Mesendoderm (in vitro differentiated cells): ENCODE results near the gene LRRC32.

ENCODE experiments used
- DNase-seq: peaks from one replicate; pipeline ENCODE4 v3.0.0; 2013
- H2AK5ac ChIP-seq: 2 replicates; pipeline ENCODE4 v1.6.1; 2013; ENCODE audit warnings: low read length, inconsistent platforms
- H2BK120ac ChIP-seq: 2 replicates; pipeline ENCODE4 v1.6.1; 2013; ENCODE audit warnings: low read depth, mild to moderate bottlenecking, low read length, moderate library complexity, mixed read lengths
- H2BK15ac ChIP-seq: replicated peaks from 2 replicates; pipeline ENCODE4 v1.6.1; 2013; ENCODE audit warnings: low read depth, mild to moderate bottlenecking, moderate library complexity
- H2BK5ac ChIP-seq: 2 replicates; pipeline ENCODE4 v1.6.1; 2013; ENCODE audit warnings: low read length, inconsistent platforms
- H3K18ac ChIP-seq: 2 replicates; pipeline ENCODE4 v1.6.1; 2013; ENCODE audit warnings: mild to moderate bottlenecking, low read length, mixed read lengths
- H3K23ac ChIP-seq: one replicate; pipeline ENCODE4 v1.6.1; 2013; ENCODE audit warnings: low read length
- H3K27ac ChIP-seq: 2 replicates; pipeline ENCODE4 v1.5.1; 2013; ENCODE audit warnings: low read depth, mild to moderate bottlenecking, inconsistent platforms, low read length, moderate library complexity
- H3K27me3 ChIP-seq: 2 replicates; pipeline ENCODE4 v1.6.1; 2013; ENCODE audit warnings: low read length, control low read depth, mild to moderate bottlenecking, inconsistent platforms; ENCODE audit not compliant: insufficient read depth, poor library complexity
- H3K36me3 ChIP-seq: 2 replicates; pipeline ENCODE4 v1.6.1; 2013; ENCODE audit warnings: low read length, inconsistent platforms; ENCODE audit not compliant: control insufficient read depth, insufficient read depth
- H3K4ac ChIP-seq: one replicate; pipeline ENCODE4 v1.6.1; 2013; ENCODE audit warnings: low read depth, mild to moderate bottlenecking, low read length, moderate library complexity
- H3K4me1 ChIP-seq: 2 replicates; pipeline ENCODE4 v1.6.1; 2013; ENCODE audit warnings: low read depth, low read length, inconsistent platforms; ENCODE audit not compliant: control insufficient read depth
- H3K4me2 ChIP-seq: 2 replicates; pipeline ENCODE4 v1.6.1; 2013; ENCODE audit warnings: low read length
- H3K4me3 ChIP-seq: 2 replicates; pipeline ENCODE4 v1.5.1; 2013; ENCODE audit warnings: mild to moderate bottlenecking, low read length
- H3K56ac ChIP-seq: one replicate; pipeline ENCODE4 v1.6.1; 2013; ENCODE audit warnings: low read length
- H3K79me1 ChIP-seq: 2 replicates; pipeline ENCODE4 v1.6.1; 2013; ENCODE audit warnings: low read length, inconsistent platforms
- H3K79me2 ChIP-seq: 2 replicates; pipeline ENCODE4 v1.6.1; 2013; ENCODE audit warnings: mild to moderate bottlenecking, low read length; ENCODE audit not compliant: control insufficient read depth, insufficient read depth
- H3K9ac ChIP-seq: 2 replicates; pipeline ENCODE4 v1.6.1; 2013; ENCODE audit warnings: low read length, inconsistent platforms
- H4K5ac ChIP-seq: one replicate; pipeline ENCODE4 v1.6.1; 2013; ENCODE audit warnings: low read length
- H4K8ac ChIP-seq: one replicate; pipeline ENCODE4 v1.6.1; 2013; ENCODE audit warnings: low read depth, mild to moderate bottlenecking, control low read depth, low read length, moderate library complexity
- WGBS: extraction: QIAGEN DNeasy Blood & Tissue Kit; methylation state at CpG from one replicate; pipeline ENCODE4 v1.1.7; 2013; ENCODE audit warnings: low lambda C conversion rate, missing lambda C conversion rate; ENCODE audit not compliant: insufficient coverage; ENCODE audit errors: extremely low coverage; 5-methylcytosine and 5-hydroxymethylcytosine counted together

Gene LRRC32

GRCh38 chr11:76685831-76686230 is 15.3 kb upstream of the LRRC32 start:
- H4K8ac ChIP-seq, result no peak overlapping the region
- H3K4me2 ChIP-seq, result no peak overlapping the region
- H3K18ac ChIP-seq, result no peak overlapping the region
- no peak for DNase-seq
- H3K27me3 ChIP-seq, result no peaks in the 10 kb centered on the region
- H3K4me1 ChIP-seq, result no peaks in the 10 kb centered on the region
- no CpG with 5 or more reads among the region's 7 CpGs for WGBS
- no peak overlapping the region for H3K27ac ChIP-seq
- H3K79me2 ChIP-seq, result no peaks in the 10 kb centered on the region
- no peak overlapping the region for H2BK15ac ChIP-seq
- no peak overlapping the region for H4K5ac ChIP-seq
- no peak overlapping the region for H3K4ac ChIP-seq
- H3K36me3 ChIP-seq, result no peaks in the 10 kb centered on the region
- no peak overlapping the region for H2BK120ac ChIP-seq
- no peak overlapping the region for H3K23ac ChIP-seq
- H3K79me1 ChIP-seq, result no peaks in the 10 kb centered on the region
- H3K56ac ChIP-seq, result no peak overlapping the region
- no peak overlapping the region for H3K4me3 ChIP-seq
- H3K9ac ChIP-seq, result no peak overlapping the region
- no peak overlapping the region for H2AK5ac ChIP-seq
- no peak overlapping the region for H2BK5ac ChIP-seq

- H3K56ac ChIP-seq, result no peak overlapping the region
- H4K8ac ChIP-seq, result no peak overlapping the region
- no CpG with 5 or more reads among the region's 9 CpGs for WGBS
- H3K9ac ChIP-seq, result no peak overlapping the region
- DNase-seq, result no peak
- no peak overlapping the region for H2BK5ac ChIP-seq
- H4K5ac ChIP-seq, result no peak overlapping the region
- H3K4me3 ChIP-seq, result no peak overlapping the region
- H3K4me2 ChIP-seq, result no peak overlapping the region
- H3K4ac ChIP-seq, result no peak overlapping the region
- no peak overlapping the region for H2AK5ac ChIP-seq
- no peaks in the 10 kb centered on the region for H3K79me1 ChIP-seq
- H2BK120ac ChIP-seq, result no peak overlapping the region
- no peaks in the 10 kb centered on the region for H3K4me1 ChIP-seq
- H2BK15ac ChIP-seq, result no peak overlapping the region
- H3K18ac ChIP-seq, result no peak overlapping the region
- no peaks in the 10 kb centered on the region for H3K79me2 ChIP-seq
- no peaks in the 10 kb centered on the region for H3K36me3 ChIP-seq
- no peak overlapping the region for H3K27ac ChIP-seq
- H3K27me3 ChIP-seq, result no peaks in the 10 kb centered on the region
- H3K23ac ChIP-seq, result no peak overlapping the region
These were observed 14.7 kb upstream of the LRRC32 start for GRCh38 chr11:76685237-76685636.

- Histone ChIP-seq H4K8ac (no peak overlapping the region), H3K18ac (no peak overlapping the region), H2BK15ac (no peak overlapping the region), H3K9ac (no peak overlapping the region), H3K4me1 (no peaks in the 10 kb centered on the region), H3K36me3 (no peaks in the 10 kb centered on the region), H4K5ac (no peak overlapping the region), H3K27ac (no peak overlapping the region), H3K56ac (no peak overlapping the region), H2BK5ac (no peak overlapping the region), H3K79me2 (no peaks in the 10 kb centered on the region), H2BK120ac (no peak overlapping the region), H3K27me3 (no peaks in the 10 kb centered on the region), H3K4ac (no peak overlapping the region), H3K4me3 (no peak overlapping the region), H3K4me2 (no peak overlapping the region), H3K23ac (no peak overlapping the region), H3K79me1 (no peaks in the 10 kb centered on the region), H2AK5ac (no peak overlapping the region)
- no peak for DNase-seq
- no CpG with 5 or more reads among the region's 5 CpGs for WGBS
These were observed 14.0 kb upstream of the LRRC32 start for GRCh38 chr11:76684516-76684915.

DNA sequence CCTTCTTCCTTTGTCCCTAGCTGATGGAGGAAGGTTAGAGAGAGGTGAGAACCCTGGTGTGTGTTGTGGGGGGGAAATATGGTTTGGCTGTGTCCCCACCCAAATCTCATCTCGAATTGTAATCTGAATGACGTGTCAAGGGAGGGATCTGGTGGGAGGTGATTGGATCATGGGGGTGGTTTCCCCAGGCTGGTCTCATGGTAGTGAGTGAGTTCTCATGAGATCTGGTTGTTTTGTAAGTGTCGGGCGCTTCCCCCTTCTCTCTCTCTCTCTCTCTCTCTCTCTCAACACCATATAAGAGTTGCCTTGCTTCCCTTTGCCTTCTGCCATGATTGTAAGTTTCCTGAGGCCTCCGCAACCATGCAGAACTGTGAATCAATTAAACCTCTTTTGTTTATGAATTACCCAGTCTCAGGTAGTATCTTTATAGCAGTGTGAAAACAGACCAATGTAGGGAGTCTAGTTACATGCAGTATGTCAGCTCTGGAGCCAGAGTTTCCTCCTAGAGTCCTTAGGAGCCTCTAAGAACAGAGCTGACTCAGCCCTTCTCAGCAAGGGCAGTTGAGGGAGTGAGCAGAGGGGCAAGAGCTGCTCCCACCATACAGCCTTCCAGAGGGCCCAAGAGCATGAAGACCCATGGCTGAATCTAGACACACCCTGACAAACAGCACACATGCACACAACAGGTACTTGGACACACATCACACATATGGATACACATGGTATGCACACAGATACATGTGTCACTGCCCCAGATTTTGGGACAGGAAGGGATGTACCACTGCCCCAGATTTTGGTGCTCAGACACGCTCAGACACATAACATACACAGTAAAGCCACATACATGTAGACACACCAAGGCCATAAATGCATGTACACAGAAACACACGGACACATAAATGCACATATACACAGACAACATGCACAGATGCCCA is 12.9 kb upstream of the LRRC32 start:
- H2AK5ac ChIP-seq, result no peak overlapping the region
- no peak overlapping the region for H3K18ac ChIP-seq
- no peak overlapping the region for H2BK120ac ChIP-seq
- no peaks in the 10 kb centered on the region for H3K36me3 ChIP-seq
- no peak overlapping the region for H4K8ac ChIP-seq
- H3K4me3 ChIP-seq, result no peak overlapping the region
- H3K4me2 ChIP-seq, result no peak overlapping the region
- no peak for DNase-seq
- H3K9ac ChIP-seq, result no peak overlapping the region
- H3K79me1 ChIP-seq, result no peaks in the 10 kb centered on the region
- no peak overlapping the region for H4K5ac ChIP-seq
- H3K4me1 ChIP-seq, result no peaks in the 10 kb centered on the region
- no peaks in the 10 kb centered on the region for H3K79me2 ChIP-seq
- no peaks in the 10 kb centered on the region for H3K27me3 ChIP-seq
- no CpG with 5 or more reads among the region's 7 CpGs for WGBS
- no peak overlapping the region for H3K56ac ChIP-seq
- no peak overlapping the region for H3K4ac ChIP-seq
- no peak overlapping the region for H3K23ac ChIP-seq
- no peak overlapping the region for H2BK5ac ChIP-seq
- H2BK15ac ChIP-seq, result no peak overlapping the region
- no peak overlapping the region for H3K27ac ChIP-seq

DNA sequence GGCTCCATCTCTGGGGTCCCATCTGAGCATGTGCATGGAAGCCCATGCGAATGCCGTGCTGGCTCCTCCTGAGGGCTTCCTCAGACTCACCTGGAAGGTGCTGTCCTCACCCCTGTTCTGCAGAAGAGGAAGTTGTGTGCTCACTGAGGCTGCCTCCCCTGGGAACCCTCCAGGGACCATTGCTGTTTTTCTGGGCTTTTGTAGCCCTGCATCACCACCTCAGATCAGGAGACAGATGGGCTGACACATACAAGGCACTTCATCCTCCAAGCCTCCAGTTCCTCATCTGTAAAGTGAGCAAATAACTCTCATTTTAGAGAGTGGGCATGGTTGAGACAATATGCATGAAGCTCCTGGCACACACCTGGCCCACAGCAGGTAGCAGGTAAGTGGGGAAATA is 12.1 kb upstream of the LRRC32 start:
- Histone ChIP-seq H3K27me3 (no peaks in the 10 kb centered on the region), H3K9ac (no peak overlapping the region), H3K23ac (no peak overlapping the region), H3K27ac (no peak overlapping the region), H3K79me2 (no peaks in the 10 kb centered on the region), H3K18ac (no peak overlapping the region), H3K4me1 (no peaks in the 10 kb centered on the region), H3K36me3 (no peaks in the 10 kb centered on the region), H2BK5ac (no peak overlapping the region), H3K79me1 (no peaks in the 10 kb centered on the region), H3K4ac (no peak overlapping the region), H2BK15ac (no peak overlapping the region), H2AK5ac (no peak overlapping the region), H3K4me3 (no peak overlapping the region), H4K5ac (no peak overlapping the region), H2BK120ac (no peak overlapping the region), H3K4me2 (no peak overlapping the region), H3K56ac (no peak overlapping the region), H4K8ac (no peak overlapping the region)
- no CpG with 5 or more reads among the region's 2 CpGs for WGBS
- DNase-seq, result no peak

GRCh38 chr11:76682106-76682505 is 11.6 kb upstream of the LRRC32 start:
- H2BK15ac ChIP-seq, result no peak overlapping the region
- H3K56ac ChIP-seq, result no peak overlapping the region
- H3K23ac ChIP-seq, result no peak overlapping the region
- no peak overlapping the region for H2AK5ac ChIP-seq
- H3K4me1 ChIP-seq, result no peaks in the 10 kb centered on the region
- no peak overlapping the region for H3K4ac ChIP-seq
- H3K18ac ChIP-seq, result no peak overlapping the region
- no peak overlapping the region for H3K4me2 ChIP-seq
- H3K79me2 ChIP-seq, result no peaks in the 10 kb centered on the region
- no peak overlapping the region for H2BK120ac ChIP-seq
- DNase-seq, result no peak
- no peak overlapping the region for H2BK5ac ChIP-seq
- no peak overlapping the region for H3K4me3 ChIP-seq
- WGBS, result no CpG with 5 or more reads among the region's 2 CpGs
- H3K27ac ChIP-seq, result no peak overlapping the region
- H3K79me1 ChIP-seq, result no peaks in the 10 kb centered on the region
- H3K9ac ChIP-seq, result no peak overlapping the region
- H3K36me3 ChIP-seq, result no peaks in the 10 kb centered on the region
- no peaks in the 10 kb centered on the region for H3K27me3 ChIP-seq
- H4K5ac ChIP-seq, result no peak overlapping the region
- H4K8ac ChIP-seq, result no peak overlapping the region
